ENCODE measurements around the gene SLK.
A peak's percentile ranks its signal among the peaks of the same experiment; 100 is the strongest.

The SLK gene

GRCh38 chr10:103967448-103968071, 620 bp downstream of the SLK start:
- in situ Hi-C loops (cut with HindIII; ENCODE audit: low sequenced_read_pairs): no loop called here
- peak overlapping the region; percentile 50 for H3K4me3 ChIP-seq (ENCODE audit: low read depth, low read length)
- no peak for DNase-seq (ENCODE audit: low read depth)
- TF ChIP-seq, protein P1, sequence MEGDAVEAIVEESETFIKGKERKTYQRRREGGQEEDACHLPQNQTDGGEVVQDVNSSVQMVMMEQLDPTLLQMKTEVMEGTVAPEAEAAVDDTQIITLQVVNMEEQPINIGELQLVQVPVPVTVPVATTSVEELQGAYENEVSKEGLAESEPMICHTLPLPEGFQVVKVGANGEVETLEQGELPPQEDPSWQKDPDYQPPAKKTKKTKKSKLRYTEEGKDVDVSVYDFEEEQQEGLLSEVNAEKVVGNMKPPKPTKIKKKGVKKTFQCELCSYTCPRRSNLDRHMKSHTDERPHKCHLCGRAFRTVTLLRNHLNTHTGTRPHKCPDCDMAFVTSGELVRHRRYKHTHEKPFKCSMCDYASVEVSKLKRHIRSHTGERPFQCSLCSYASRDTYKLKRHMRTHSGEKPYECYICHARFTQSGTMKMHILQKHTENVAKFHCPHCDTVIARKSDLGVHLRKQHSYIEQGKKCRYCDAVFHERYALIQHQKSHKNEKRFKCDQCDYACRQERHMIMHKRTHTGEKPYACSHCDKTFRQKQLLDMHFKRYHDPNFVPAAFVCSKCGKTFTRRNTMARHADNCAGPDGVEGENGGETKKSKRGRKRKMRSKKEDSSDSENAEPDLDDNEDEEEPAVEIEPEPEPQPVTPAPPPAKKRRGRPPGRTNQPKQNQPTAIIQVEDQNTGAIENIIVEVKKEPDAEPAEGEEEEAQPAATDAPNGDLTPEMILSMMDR (IDR thresholded peaks at IDR 0.05; ENCODE audit: low read depth, low read length, missing control alignments): no peak

DNA sequence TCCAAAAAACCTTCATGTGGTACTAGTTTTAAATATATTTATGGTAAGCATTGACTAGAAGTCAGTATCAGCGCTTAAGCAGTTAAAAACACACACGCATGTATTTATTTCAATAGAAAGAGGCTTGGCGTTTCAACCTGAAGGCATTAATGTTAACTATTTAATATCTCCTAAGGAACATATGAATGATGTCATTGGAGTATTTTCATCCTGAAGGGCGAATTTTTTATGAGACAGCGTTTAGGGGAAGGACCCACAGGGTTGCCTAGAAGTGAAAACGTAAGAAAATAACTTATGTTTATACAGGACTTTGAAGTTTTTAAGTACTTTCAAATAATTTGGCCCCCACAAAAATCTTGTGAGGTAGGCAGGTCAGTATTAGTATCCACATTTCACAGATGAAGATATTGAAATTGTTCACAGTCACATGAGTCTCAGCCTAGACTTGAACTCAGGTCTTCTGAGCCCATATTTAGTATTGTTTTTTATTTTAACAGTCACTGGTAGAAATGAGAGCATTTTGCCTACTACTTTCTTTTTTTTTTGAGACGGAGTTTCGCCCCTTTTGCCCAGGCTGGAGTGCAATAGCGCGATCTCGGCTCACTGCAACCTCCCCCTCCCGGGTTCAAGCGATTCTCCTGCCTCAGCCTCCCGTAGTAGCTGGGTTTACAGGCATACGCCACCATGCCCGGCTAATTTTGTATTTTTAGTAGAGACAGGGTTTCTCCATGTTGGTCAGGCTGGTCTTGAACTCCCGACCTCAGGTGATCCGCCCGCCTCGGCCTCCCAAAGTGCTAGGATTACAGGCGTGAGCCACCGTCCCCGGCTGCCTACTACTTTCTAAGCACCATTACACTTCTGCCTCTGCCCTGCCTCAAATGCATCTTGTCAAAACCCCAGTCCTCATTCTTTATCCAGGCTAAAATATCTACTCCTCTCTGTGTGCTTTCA, 1.8 kb downstream of the SLK start:
- TF ChIP-seq, protein P1 (IDR thresholded peaks at IDR 0.05; ENCODE audit: low read depth, low read length, missing control alignments): no peak
- in situ Hi-C loops (cut with HindIII; ENCODE audit: low sequenced_read_pairs): no loop called here
- no peak for DNase-seq (ENCODE audit: low read depth)
- peak overlapping the region; percentile 50 for H3K4me3 ChIP-seq (ENCODE audit: low read depth, low read length)

DNA sequence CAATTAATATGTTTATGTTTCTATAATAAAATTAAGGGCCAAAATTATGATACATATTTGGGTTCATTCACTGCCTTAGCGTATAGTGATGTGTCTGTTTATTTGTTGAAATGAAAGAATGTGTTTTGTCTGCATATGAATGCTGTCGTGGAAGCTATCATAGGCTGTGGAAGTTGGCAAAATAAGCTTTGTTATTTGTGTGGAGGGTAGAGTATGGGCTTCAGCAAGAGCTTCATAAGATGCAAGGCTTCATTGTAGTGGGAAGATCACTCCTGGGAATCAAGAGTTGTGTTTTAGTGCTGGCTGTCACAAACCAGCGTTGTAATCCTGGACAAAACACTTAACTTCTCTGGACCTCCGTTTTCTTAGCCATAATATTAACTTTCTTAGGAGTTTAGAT, 2.5 kb downstream of the SLK start:
- no peak for DNase-seq (ENCODE audit: low read depth)
- TF ChIP-seq, protein P1 (IDR thresholded peaks at IDR 0.05; ENCODE audit: low read depth, low read length, missing control alignments): no peak
- in situ Hi-C loops (cut with HindIII; ENCODE audit: low sequenced_read_pairs): no loop called here
- peak overlapping the region; percentile 50 for H3K4me3 ChIP-seq (ENCODE audit: low read depth, low read length)

DNA sequence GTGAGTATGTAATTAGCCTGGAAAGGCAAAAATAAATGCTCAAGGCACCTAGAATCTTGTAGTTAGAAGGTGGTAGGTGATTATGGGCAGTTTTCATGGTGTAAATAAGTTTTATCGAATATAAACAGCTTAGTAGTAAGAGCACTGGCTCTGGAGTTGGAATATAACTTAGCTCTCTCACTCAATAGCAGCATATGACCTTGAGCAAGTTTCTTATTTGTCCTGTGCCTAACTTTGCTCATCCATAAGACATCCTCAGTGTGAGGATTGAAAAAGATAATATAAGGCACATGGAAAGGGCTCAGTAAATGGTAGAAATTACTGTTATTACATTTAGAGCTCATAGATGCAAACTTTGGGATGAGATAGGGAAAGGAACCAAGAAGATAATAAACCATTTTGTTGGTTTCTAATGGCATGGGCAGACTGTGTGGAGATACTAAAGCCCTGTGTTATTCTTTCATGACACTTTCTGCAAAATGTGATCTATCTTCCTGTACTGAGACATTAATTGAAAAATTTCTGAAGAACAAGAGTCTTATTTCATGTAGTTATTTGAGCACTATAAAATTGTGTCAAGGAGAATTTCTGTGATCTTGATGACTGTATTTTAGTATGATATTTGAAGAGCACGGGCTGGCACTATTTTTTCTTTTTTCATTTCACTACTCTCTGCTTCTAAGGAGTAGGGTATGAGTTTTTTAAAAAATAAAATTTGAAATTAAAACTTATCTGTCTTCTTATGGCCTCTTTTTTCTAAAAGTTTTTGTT, 3.1 kb downstream of the SLK start:
- DNase-seq (ENCODE audit: low read depth): no peak
- H3K4me3 ChIP-seq (ENCODE audit: low read depth, low read length): peak overlapping the region; percentile 50
- TF ChIP-seq, protein P1 (IDR thresholded peaks at IDR 0.05; ENCODE audit: low read depth, low read length, missing control alignments): no peak
- in situ Hi-C loops (cut with HindIII; ENCODE audit: low sequenced_read_pairs): no loop called here

GRCh38 chr10:103975169-103975568, 8.2 kb downstream of the SLK start:
- TF ChIP-seq, protein P1 (IDR thresholded peaks at IDR 0.05; ENCODE audit: low read depth, low read length, missing control alignments): no peak
- no peak overlapping the region for H3K4me3 ChIP-seq (ENCODE audit: low read depth, low read length)
- in situ Hi-C loops (cut with HindIII; ENCODE audit: low sequenced_read_pairs): no loop called here
- DNase-seq (ENCODE audit: low read depth): no peak

GRCh38 chr10:103977204-103977603, 10.3 kb downstream of the SLK start:
- H3K4me3 ChIP-seq (ENCODE audit: low read depth, low read length): no peak overlapping the region
- TF ChIP-seq, protein P1 (IDR thresholded peaks at IDR 0.05; ENCODE audit: low read depth, low read length, missing control alignments): no peak
- DNase-seq (ENCODE audit: low read depth): no peak
- in situ Hi-C loops (cut with HindIII; ENCODE audit: low sequenced_read_pairs): no loop called here
